Common myeloid progenitor, CD34-positive (primary cell): Measurements from ENCODE around the gene C5orf47.
A peak's percentile ranks its signal among the peaks of the same experiment; 100 is the strongest.

Experiments used
- CTCF ChIA-PET: fragments of 350-600 bp; sonication (Branson Sonifier 250); formaldehyde crosslinking; loops from one replicate; lab custom pipeline; 2021; ENCODE audit warnings: antibody characterized with exemption; lab: Charles Lee
- POLR2A ChIA-PET: fragments of 350-600 bp; sonication (Branson Sonifier 250); formaldehyde crosslinking; loops from one replicate; lab custom pipeline; 2021; ENCODE audit warnings: antibody characterized with exemption; lab: Charles Lee
- DNase-seq, 3 donors: peaks; one replicate each; pipeline versions ENCODE4 v3.0.0 to v3.0.0-alpha.2; 2013
- H3K27ac ChIP-seq, 2 experiments: 1 replicate in 1 of 2; 2 replicates in 1 of 2; pipeline ENCODE4 v1.7.0; 2013; ENCODE audit warnings: inconsistent platforms in 2 of 2, low read length in 2 of 2, mild to moderate bottlenecking in 2 of 2, low read depth in 1 of 2, moderate library complexity in 1 of 2; ENCODE audit not compliant: severe bottlenecking in 2 of 2, insufficient read depth in 1 of 2, poor library complexity in 1 of 2
- H3K27me3 ChIP-seq, 5 experiments: replicated peaks in 2 of 5; 1 replicate in 3 of 5; 2 replicates in 2 of 5; pipeline versions ENCODE4 v1.6.1 to v1.7.0; 2013; ENCODE audit warnings: low read length in 4 of 5, mild to moderate bottlenecking in 2 of 5, moderate library complexity in 2 of 5, inconsistent platforms in 1 of 5; ENCODE audit not compliant: insufficient read depth in 5 of 5, control insufficient read depth in 4 of 5
- H3K36me3 ChIP-seq, 4 experiments: 1 replicate in 2 of 4; 2 replicates in 2 of 4; pipeline versions ENCODE4 v1.6.1 to v1.7.0; 2013; ENCODE audit warnings: low read length in 3 of 4, control low read depth in 1 of 4, mild to moderate bottlenecking in 1 of 4; ENCODE audit not compliant: control insufficient read depth in 4 of 4, insufficient read depth in 4 of 4
- H3K4me1 ChIP-seq, 4 experiments: 1 replicate in 3 of 4; 2 replicates in 1 of 4; pipeline versions ENCODE4 v1.6.1 to v1.7.1; 2013; ENCODE audit warnings: low read length in 3 of 4, mild to moderate bottlenecking in 3 of 4, control low read depth in 1 of 4, inconsistent platforms in 1 of 4, moderate library complexity in 1 of 4; ENCODE audit not compliant: control insufficient read depth in 4 of 4, insufficient read depth in 4 of 4; ENCODE audit errors: control extremely low read depth in 1 of 4
- H3K4me3 ChIP-seq, 7 experiments: 1 replicate in 4 of 7; 2 replicates in 3 of 7; pipeline versions ENCODE4 v1.5.1 to v1.7.0; 2013; ENCODE audit warnings: mild to moderate bottlenecking in 7 of 7, low read length in 6 of 7, moderate library complexity in 6 of 7, inconsistent platforms in 2 of 7, low read depth in 2 of 7, control low read depth in 1 of 7; ENCODE audit not compliant: insufficient read depth in 4 of 7, control insufficient read depth in 1 of 7; ENCODE audit errors: extremely low read depth in 1 of 7
- H3K9me3 ChIP-seq, 5 experiments: 1 replicate in 4 of 5; 2 replicates in 1 of 5; pipeline versions ENCODE4 v1.6.1 to v1.7.1; 2013; ENCODE audit warnings: low read length in 4 of 5, mild to moderate bottlenecking in 2 of 5, inconsistent platforms in 1 of 5, low read depth in 1 of 5, moderate library complexity in 1 of 5; ENCODE audit not compliant: control insufficient read depth in 4 of 5, insufficient read depth in 2 of 5; ENCODE audit errors: control extremely low read depth in 1 of 5
- WGBS: methylation state at CpG from one replicate; pipeline ENCODE4 v1.1.5; 2013; ENCODE audit not compliant: insufficient coverage; 5-methylcytosine and 5-hydroxymethylcytosine counted together

The C5orf47 gene

GRCh38 chr5:174022384-174023095 lies 33.6 kb downstream of the C5orf47 start:
- ChIA-PET CTCF (no interaction called here), POLR2A (no interaction called here)
- H3K4me3 ChIP-seq, result no peak overlapping the region
- 73% methylated on average over 4 of the region's 4 CpGs for WGBS
- peaks cover 0 to 24% (median 4%) of the 10 kb centered on the region in 5 experiments for H3K27me3 ChIP-seq
- no peak overlapping the region for H3K27ac ChIP-seq
- no peaks in the 10 kb centered on the region for H3K9me3 ChIP-seq
- H3K4me1 ChIP-seq, result no peaks in the 10 kb centered on the region
- DNase-seq, result no peak
- no peaks in the 10 kb centered on the region for H3K36me3 ChIP-seq

- POLR2A ChIA-PET, result no interaction called here
- Histone ChIP-seq H3K27ac (no peak overlapping the region), H3K4me1 (no peaks in the 10 kb centered on the region), H3K27me3 (peaks cover 0 to 6% (median 3%) of the 10 kb centered on the region in 5 experiments), H3K9me3 (peaks cover 0 to 6% (median 0%) of the 10 kb centered on the region in 5 experiments), H3K4me3 (no peak overlapping the region), H3K36me3 (no peaks in the 10 kb centered on the region)
- DNase-seq, result no peak
- CTCF ChIA-PET, result no interaction called here
- WGBS, result no CpG with 5 or more reads among the region's 2 CpGs
These were observed 41.3 kb downstream of the C5orf47 start for GRCh38 chr5:174030286-174030685.

GRCh38 chr5:174044466-174045254 lies 55.7 kb downstream of the C5orf47 start:
- DNase-seq, result no peak
- Histone ChIP-seq H3K4me3 (no peak overlapping the region), H3K4me1 (no peaks in the 10 kb centered on the region), H3K27me3 (peaks cover 0 to 11% (median 5%) of the 10 kb centered on the region in 5 experiments), H3K9me3 (no peaks in the 10 kb centered on the region), H3K27ac (no peak overlapping the region), H3K36me3 (no peaks in the 10 kb centered on the region)
- POLR2A ChIA-PET, result interaction anchor here (1.1 kb wide), 1 partner anchor 267 kb away, joined by 3 read pairs; no protein-coding TSS in a partner anchor
- WGBS, result 98% methylated on average over 5 of the region's 6 CpGs
- CTCF ChIA-PET, result interaction anchor here (0.6 to 4.9 kb wide), 8 partner anchors 16 to 566 kb away, joined by 3 to 88 read pairs (median 4); no protein-coding TSS in a partner anchor

- POLR2A ChIA-PET, result interaction anchor here (1.1 kb wide), 1 partner anchor 266 kb away, joined by 3 read pairs; no protein-coding TSS in a partner anchor
- CTCF ChIA-PET, result interaction anchor here (0.6 to 4.9 kb wide), 12 partner anchors 8 to 374 kb away, joined by 3 to 88 read pairs (median 4); no protein-coding TSS in a partner anchor
- no peak within 1 kb of the TSS for H3K4me3 ChIP-seq
- no peaks in the 10 kb centered on the region for H3K36me3 ChIP-seq
- WGBS, result 4% methylated on average over 11 of the region's 17 CpGs
- H3K4me1 ChIP-seq, result no peaks in the 10 kb centered on the region
- H3K27ac ChIP-seq, result no peak within 1 kb of the TSS
- no peaks in the 10 kb centered on the region for H3K9me3 ChIP-seq
- DNase-seq, result peak; percentile 93 to 97 (median 96)
- H3K27me3 ChIP-seq, result peaks cover 0 to 6% (median 0%) of the 10 kb centered on the region in 5 experiments
These were observed 56.6 kb downstream of the C5orf47 start, which contains the start of gene NSG2 for GRCh38 chr5:174045470-174046025. TSS of gene NSG2 (plus strand) at chr5:174045706. CDS start at chr5:174046756, 1,050 bp downstream.

GRCh38 chr5:174046558-174046957 lies 57.6 kb downstream of the C5orf47 start:
- H3K27ac ChIP-seq, result no peak overlapping the region
- H3K36me3 ChIP-seq, result no peaks in the 10 kb centered on the region
- no peaks in the 10 kb centered on the region for H3K9me3 ChIP-seq
- DNase-seq, result no peak
- 94% methylated on average over 3 of the region's 5 CpGs for WGBS
- peaks cover 0 to 7% (median 0%) of the 10 kb centered on the region in 5 experiments for H3K27me3 ChIP-seq
- POLR2A ChIA-PET, result no interaction called here
- CTCF ChIA-PET, result interaction anchor here (1.1 to 4.9 kb wide), 3 partner anchors 9 to 262 kb away, joined by 3 to 88 read pairs (median 4); no protein-coding TSS in a partner anchor
- no peaks in the 10 kb centered on the region for H3K4me1 ChIP-seq
- no peak overlapping the region for H3K4me3 ChIP-seq

- no peaks in the 10 kb centered on the region for H3K36me3 ChIP-seq
- ChIA-PET POLR2A (no interaction called here), CTCF (interaction anchor here (4.9 kb wide), 1 partner anchor 261 kb away, joined by 88 read pairs; no protein-coding TSS in a partner anchor)
- DNase-seq, result no peak
- no peaks in the 10 kb centered on the region for H3K9me3 ChIP-seq
- no peak overlapping the region for H3K27ac ChIP-seq
- no peak overlapping the region for H3K4me3 ChIP-seq
- WGBS, result 73% methylated on average over 4 of the region's 4 CpGs
- H3K27me3 ChIP-seq, result peaks cover 0 to 7% (median 0%) of the 10 kb centered on the region in 5 experiments
- H3K4me1 ChIP-seq, result no peaks in the 10 kb centered on the region
These were observed 58.6 kb downstream of the C5orf47 start for GRCh38 chr5:174047472-174048099.
